Fibroblast of skin of back (primary cell): ENCODE measurements around the gene ABI2.
"Not testable (repeated sequence)": the region's sequence is repeated elsewhere in the genome, so short reads cannot be mapped to it uniquely, and the experiment has no call there.

Experiments
- DNase-seq: peaks from one replicate; pipeline ENCODE4 v3.0.0-alpha.2; 2013

ABI2 gene

GRCh38 chr2:203359450-203359849 is 31.3 kb downstream of the ABI2 start:
- DNase-seq: no peak

- DNase-seq: no peak
Observed at GRCh38 chr2:203360833-203361430, 32.7 kb downstream of the ABI2 start.

- DNase-seq: no peak
Observed at GRCh38 chr2:203361495-203361894, 33.3 kb downstream of the ABI2 start.

- no peak for DNase-seq
Observed at GRCh38 chr2:203361922-203362321, 33.7 kb downstream of the ABI2 start.

GRCh38 chr2:203366639-203367466 is 38.7 kb downstream of the ABI2 start:
- no peak for DNase-seq

GRCh38 chr2:203372706-203373105 is 44.5 kb downstream of the ABI2 start:
- not testable (repeated sequence) for DNase-seq

- no peak for DNase-seq
Observed at GRCh38 chr2:203376173-203376572, 48.0 kb downstream of the ABI2 start.

GRCh38 chr2:203379156-203379555 is 51.0 kb downstream of the ABI2 start:
- DNase-seq: no peak

- DNase-seq: no peak
Observed at GRCh38 chr2:203383038-203383437, 54.8 kb downstream of the ABI2 start.

- not testable (repeated sequence) for DNase-seq
Observed at GRCh38 chr2:203388153-203388552, 60.0 kb downstream of the ABI2 start.

GRCh38 chr2:203394519-203395227 is 66.5 kb downstream of the ABI2 start:
- DNase-seq: no peak

- no peak for DNase-seq
Observed at GRCh38 chr2:203395858-203396257, 67.7 kb downstream of the ABI2 start.

- no peak for DNase-seq
Observed at GRCh38 chr2:203396667-203397066, 68.5 kb downstream of the ABI2 start.

- peak; percentile 38 for DNase-seq
Observed at GRCh38 chr2:203399031-203399430, 70.8 kb downstream of the ABI2 start.

GRCh38 chr2:203400805-203401585 is 72.8 kb downstream of the ABI2 start:
- peak; percentile 40 for DNase-seq

- DNase-seq: no peak
Observed at GRCh38 chr2:203404996-203405395, 76.8 kb downstream of the ABI2 start.

GRCh38 chr2:203407496-203407895 is 79.3 kb downstream of the ABI2 start:
- no peak for DNase-seq

GRCh38 chr2:203412546-203413331 is 84.5 kb downstream of the ABI2 start:
- DNase-seq: no peak

GRCh38 chr2:203413796-203414195 is 85.6 kb downstream of the ABI2 start:
- DNase-seq: no peak

GRCh38 chr2:203418271-203418670 is 90.1 kb downstream of the ABI2 start:
- DNase-seq: no peak

- DNase-seq: peak; percentile 88
Observed at GRCh38 chr2:203427061-203427460, 98.9 kb downstream of the ABI2 start.

GRCh38 chr2:203429643-203430042 is 101.4 kb downstream of the ABI2 start:
- DNase-seq: not testable (repeated sequence)
